Measurements from ENCODE around the gene TDRD12. TPM values are rescaled to one million over a fixed set of nuclear protein-coding genes. Genes with fewer than 3 reads are reported as not detected.

The TDRD12 gene
- total and polyA plus RNA-seq, 12 donors: 0.06 to 0.47 (median 0.12) TPM; not detected in 6

- DNase-seq (no peak), ATAC-seq (no peak)
- Histone ChIP-seq H3K36me3 (peaks cover 0 to 1% (median 0%) of the 10 kb centered on the region in 9 donors), H3K4me3 (no peak overlapping the region), H3K4me1 (peaks cover 0 to 10% (median 8%) of the 10 kb centered on the region in 9 donors), H3K27ac (no peak overlapping the region), H3K9me3 (no peaks in the 10 kb centered on the region), H3K27me3 (peaks cover 0 to 28% (median 8%) of the 10 kb centered on the region in 7 donors)
- 79 to 82% methylated on average over 2 of the region's 2 CpGs for WGBS, 2 donors
- no peak for TF ChIP-seq CTCF (IDR thresholded peaks at IDR 0.05)
- intact Hi-C loops (cut with DNase I): no loop called here
Observed at GRCh38 chr19:32680986-32681385, 38.6 kb upstream of the TDRD12 start.

- DNase-seq (no peak), ATAC-seq (no peak)
- TF ChIP-seq CTCF (IDR thresholded peaks at IDR 0.05): no peak
- H3K36me3 ChIP-seq: peaks cover 0 to 11% (median 0%) of the 10 kb centered on the region in 9 donors
- WGBS, 2 donors: 92 to 93% methylated on average over 4 of the region's 4 CpGs
- peaks cover 0 to 4% (median 0%) of the 10 kb centered on the region in 9 donors for H3K4me1 ChIP-seq
- peaks cover 0 to 15% (median under 1%) of the 10 kb centered on the region in 7 donors for H3K27me3 ChIP-seq
- H3K4me3 ChIP-seq: no peak overlapping the region
- H3K27ac ChIP-seq: no peak overlapping the region
- intact Hi-C loops (cut with DNase I): no loop called here
- no peaks in the 10 kb centered on the region for H3K9me3 ChIP-seq
Observed at GRCh38 chr19:32682317-32682716, 37.2 kb upstream of the TDRD12 start.

DNA sequence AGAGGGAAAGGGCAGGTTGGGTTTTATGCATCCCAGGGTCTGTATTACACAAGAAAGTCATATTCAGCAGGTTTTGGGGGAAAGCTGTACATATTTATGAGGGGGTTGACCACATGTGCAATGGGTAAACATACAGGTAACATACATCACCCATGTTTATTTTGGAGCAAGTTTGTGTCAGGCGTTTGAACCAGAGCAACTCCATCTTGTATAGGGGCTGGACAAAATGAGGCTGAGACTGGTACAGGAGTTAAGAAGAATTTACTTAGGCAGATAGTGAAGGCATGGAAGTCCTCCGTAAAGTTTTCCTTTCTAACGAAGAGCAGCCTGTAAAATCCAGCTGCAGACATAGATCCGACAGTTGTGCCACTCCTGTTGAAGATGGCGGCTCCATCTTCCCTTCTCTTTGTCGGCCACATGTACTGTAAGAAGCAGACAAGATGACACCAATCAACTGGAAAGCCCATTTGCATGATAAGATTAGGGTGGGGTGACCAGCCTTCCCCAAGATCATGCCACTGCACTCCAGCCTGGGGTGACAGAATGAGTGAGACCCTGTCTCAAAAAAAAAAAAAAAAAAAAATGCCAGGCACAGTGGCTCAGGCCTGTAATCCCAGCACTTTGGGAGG is 32.6 kb upstream of the TDRD12 start:
- H3K4me1 ChIP-seq: peaks cover 2 to 23% (median 10%) of the 10 kb centered on the region in 9 donors
- TF ChIP-seq CTCF (IDR thresholded peaks at IDR 0.05): no peak
- H3K27me3 ChIP-seq: no peaks in the 10 kb centered on the region
- H3K9me3 ChIP-seq: no peaks in the 10 kb centered on the region
- ATAC-seq (no peak), DNase-seq (no peak)
- no peak overlapping the region for H3K4me3 ChIP-seq
- peaks cover 0 to 11% (median 0%) of the 10 kb centered on the region in 9 donors for H3K36me3 ChIP-seq
- intact Hi-C loops (cut with DNase I): no loop called here
- no peak overlapping the region for H3K27ac ChIP-seq
- 91 to 95% methylated on average over 6 of the region's 6 CpGs for WGBS, 2 donors

DNA sequence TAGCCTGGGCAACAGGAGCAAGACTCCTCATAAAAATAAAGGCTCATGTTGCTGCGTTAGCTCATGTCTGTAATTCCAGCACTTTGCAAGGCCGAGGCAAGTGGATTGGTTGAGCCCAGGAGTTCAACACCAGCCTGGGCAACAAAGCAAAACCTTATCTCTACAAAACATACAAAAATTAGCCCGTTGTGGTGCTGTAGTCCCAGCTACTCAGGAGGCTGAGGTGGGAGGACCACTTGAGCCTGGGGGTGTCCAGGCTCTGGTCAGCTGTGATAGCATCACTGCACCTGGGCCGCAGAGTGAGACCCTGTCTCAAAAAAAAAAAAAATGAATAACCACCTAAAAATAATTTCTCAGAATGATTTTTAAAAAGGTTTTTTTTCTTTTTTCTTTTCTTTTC is 31.9 kb upstream of the TDRD12 start:
- ATAC-seq: no peak
- no peak for DNase-seq
- intact Hi-C loops (cut with DNase I): no loop called here
- WGBS, 2 donors: 89% methylated on average over 4 of the region's 4 CpGs
- Histone ChIP-seq H3K4me1 (peaks cover 2 to 29% (median 13%) of the 10 kb centered on the region in 9 donors), H3K36me3 (peaks cover 0 to 11% (median 0%) of the 10 kb centered on the region in 9 donors), H3K27me3 (no peaks in the 10 kb centered on the region), H3K27ac (no peak overlapping the region), H3K4me3 (no peak overlapping the region), H3K9me3 (no peaks in the 10 kb centered on the region)
- no peak for TF ChIP-seq CTCF (IDR thresholded peaks at IDR 0.05)

Measured in heart right ventricle (tissue), 16 donors.